ENCODE measurements around the gene XXYLT1. TPM values are rescaled to one million over a fixed set of nuclear protein-coding genes. Genes with fewer than 3 reads are reported as not detected.

Gene XXYLT1
- total and polyA plus RNA-seq, 12 donors = 6.2 to 14.6 (median 9.3) TPM

GRCh38 chr3:195099951-195100785 is 170.8 kb downstream of the XXYLT1 start:
- Histone ChIP-seq H3K9me3 (replicated peaks in 1 of 3) (no peaks in the 10 kb centered on the region), H3K4me3 (no peak overlapping the region), H3K36me3 (replicated peaks in 1 of 2) (no peaks in the 10 kb centered on the region), H3K27ac (peak overlapping the region in 1 of 5 donors; percentile 57), H3K27me3 (no peaks in the 10 kb centered on the region), H3K4me1 (replicated peaks in 1 of 2) (peaks cover 8 to 9% of the 10 kb centered on the region in 2 donors)
- DNase-seq = no peak
- 90 to 95% (median 94%) methylated on average over 14 of the region's 14 CpGs for WGBS, 4 donors
- no peak for TF ChIP-seq CTCF (IDR thresholded peaks at IDR 0.05)
- no peak for TF ChIP-seq POLR2A (IDR thresholded peaks at IDR 0.05)
- intact Hi-C loops (cut with DNase I) = no loop called here

GRCh38 chr3:195098741-195099525 is 172.0 kb downstream of the XXYLT1 start:
- no peak for DNase-seq
- Histone ChIP-seq H3K36me3 (replicated peaks in 1 of 2) (no peaks in the 10 kb centered on the region), H3K4me1 (replicated peaks in 1 of 2) (peaks cover 8 to 9% of the 10 kb centered on the region in 2 donors), H3K27ac (no peak overlapping the region), H3K4me3 (no peak overlapping the region), H3K27me3 (no peaks in the 10 kb centered on the region), H3K9me3 (replicated peaks in 1 of 3) (no peaks in the 10 kb centered on the region)
- no peak for TF ChIP-seq CTCF (IDR thresholded peaks at IDR 0.05)
- no peak for TF ChIP-seq POLR2A (IDR thresholded peaks at IDR 0.05)
- intact Hi-C loops (cut with DNase I) = no loop called here
- WGBS, 4 donors = 92 to 96% (median 92%) methylated on average over 12 to 16 of the region's 16 CpGs

DNA sequence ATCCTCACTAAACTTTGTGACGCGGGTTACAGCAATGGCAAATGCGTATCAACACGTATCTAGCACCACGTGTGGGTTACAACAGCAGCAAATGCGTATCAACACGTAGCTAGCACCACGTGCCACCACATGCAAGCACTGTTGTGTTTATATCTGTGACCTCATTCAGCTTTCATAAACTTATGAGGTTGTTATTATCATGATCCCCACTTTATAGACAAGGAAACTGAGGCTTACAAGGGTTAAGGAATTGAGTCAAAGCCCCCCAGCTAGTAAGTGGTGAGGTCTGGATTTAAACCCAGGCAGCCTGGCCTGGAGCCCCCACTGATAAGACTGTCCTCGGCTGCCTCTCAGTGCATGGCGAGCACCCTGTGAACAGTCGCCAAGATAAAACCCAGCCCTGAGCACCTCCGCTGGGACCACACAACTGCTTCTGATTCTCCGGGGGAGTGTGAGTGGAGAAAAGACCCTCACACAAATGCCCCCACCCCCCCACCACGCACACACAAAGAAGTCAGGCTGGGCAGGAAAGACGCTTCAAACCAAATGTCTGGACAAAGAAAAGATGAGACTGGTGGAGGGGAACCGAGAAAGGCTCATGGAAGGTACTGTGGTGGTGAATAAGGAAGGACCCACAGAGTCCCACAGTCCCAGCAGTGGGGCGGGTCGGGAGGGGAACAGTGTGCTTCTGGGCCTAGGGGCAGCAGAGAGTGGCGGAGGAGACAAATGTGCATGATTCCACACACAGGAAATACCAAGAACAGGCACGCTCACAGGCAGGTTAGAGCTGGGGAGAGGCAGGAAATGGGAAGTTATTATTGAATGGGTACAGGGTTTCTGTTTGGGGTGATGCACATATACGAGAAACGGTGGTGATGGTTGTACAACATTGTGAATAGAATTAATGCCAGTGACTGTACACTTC is 173.4 kb downstream of the XXYLT1 start:
- Histone ChIP-seq H3K9me3 (replicated peaks in 1 of 3) (no peaks in the 10 kb centered on the region), H3K36me3 (replicated peaks in 1 of 2) (no peaks in the 10 kb centered on the region), H3K4me3 (no peak overlapping the region), H3K27me3 (no peaks in the 10 kb centered on the region), H3K4me1 (replicated peaks in 1 of 2) (peaks cover 3 to 5% of the 10 kb centered on the region in 2 donors), H3K27ac (no peak overlapping the region)
- intact Hi-C loops (cut with DNase I) = no loop called here
- no peak for DNase-seq
- 80 to 82% (median 81%) methylated on average over 21 to 22 of the region's 22 CpGs for WGBS, 4 donors
- TF ChIP-seq CTCF (IDR thresholded peaks at IDR 0.05) = no peak
- TF ChIP-seq POLR2A (IDR thresholded peaks at IDR 0.05) = no peak

Measured in adrenal gland (tissue), 12 donors.